Medulla oblongata (tissue), 1 donor: Measurements from ENCODE around the gene PSTK.

Experiments
- DNase-seq: peaks from one replicate; pipeline ENCODE4 v3.0.0-alpha.2; 2015; ENCODE audit errors: extremely low spot score

Gene PSTK

DNA sequence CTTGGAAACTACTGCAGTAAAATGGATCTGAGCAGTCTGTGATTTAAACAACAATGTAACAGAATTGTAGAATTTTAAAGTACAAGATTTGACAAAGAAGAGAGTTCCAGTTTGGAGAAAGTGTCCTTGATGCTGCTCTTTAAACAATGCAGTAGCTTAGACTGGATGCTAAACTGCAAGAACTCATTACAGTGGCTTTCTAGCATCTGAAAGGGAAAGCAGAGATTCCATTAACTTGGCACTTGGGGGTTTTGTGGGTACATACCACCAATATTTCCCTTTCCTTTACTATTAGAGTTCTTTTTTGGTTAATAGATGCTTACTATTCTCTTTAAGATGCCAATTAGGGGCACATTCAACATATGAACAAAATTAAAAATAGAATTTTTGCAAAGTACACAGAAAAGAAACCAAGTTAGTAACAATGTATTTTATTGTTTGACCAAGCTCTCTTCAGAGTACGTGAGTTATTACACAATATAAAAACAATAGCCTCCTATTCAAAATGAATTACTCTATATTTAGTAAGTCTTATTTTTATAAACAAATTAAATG is 11.9 kb downstream of the PSTK start:
- peak; percentile 48 for DNase-seq

DNA sequence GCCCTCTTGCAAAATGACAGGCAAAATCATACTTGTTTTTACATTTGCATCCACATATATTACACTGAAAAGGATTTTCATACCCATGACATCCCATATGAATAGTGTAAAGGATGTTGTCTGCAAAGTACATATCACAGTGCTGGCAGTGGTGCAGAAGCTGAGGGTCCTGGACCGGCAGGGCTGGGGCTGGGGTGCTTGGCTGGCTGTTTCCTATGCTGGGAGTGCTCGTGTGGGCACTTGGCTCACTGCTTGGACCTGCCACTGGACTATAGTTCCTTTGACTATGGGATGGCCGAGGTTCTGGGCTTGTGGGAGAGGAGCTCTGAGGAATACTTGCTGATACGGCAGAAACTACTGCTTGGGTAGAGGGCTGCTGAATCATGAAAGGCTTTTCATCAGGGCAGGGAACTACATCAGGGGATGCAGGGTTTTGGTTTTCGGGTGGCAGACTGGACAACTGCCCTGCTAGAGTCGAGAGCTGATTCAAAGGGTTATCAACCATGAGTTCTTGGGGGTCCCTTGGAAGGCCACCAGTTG is 13.7 kb downstream of the PSTK start:
- DNase-seq: no peak

DNA sequence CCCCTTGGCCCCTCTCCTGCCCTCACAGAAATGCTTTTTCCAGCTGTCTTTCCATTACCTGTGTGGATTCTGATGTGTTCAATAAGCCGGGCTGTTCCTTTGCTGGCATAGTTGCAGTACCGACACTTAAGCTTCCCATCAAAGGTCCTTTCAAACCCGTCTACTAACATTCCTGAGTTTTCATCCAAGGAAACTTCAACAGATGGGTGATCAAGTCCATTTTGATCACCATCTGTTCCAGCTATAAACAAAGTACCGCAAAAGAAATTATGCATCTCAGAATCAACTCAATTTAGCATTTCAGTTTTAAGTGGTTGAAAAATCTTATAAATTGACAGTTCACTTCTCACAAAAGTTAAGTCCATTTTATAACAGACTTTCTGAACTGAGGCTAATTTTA is 15.7 kb downstream of the PSTK start:
- no peak for DNase-seq

DNA sequence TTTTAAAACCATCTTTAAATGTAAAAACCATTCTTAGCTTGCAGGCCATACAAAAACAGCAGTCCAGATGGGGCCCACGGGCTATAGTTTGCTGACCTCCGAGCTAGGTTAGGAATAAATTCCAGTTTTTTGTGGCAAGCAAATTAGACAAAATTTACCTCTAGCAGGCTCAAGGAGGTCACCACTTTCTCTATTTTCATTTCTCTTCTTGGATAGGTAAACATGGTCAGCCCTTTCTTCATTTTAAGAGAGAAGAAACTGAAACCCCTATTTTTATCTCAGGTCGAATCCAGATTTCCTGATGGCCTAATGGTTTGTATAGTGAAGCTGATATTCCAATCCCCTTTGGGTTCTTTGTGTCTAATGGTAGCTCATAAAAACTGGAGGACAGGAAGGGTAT is 17.7 kb downstream of the PSTK start:
- DNase-seq: no peak

DNA sequence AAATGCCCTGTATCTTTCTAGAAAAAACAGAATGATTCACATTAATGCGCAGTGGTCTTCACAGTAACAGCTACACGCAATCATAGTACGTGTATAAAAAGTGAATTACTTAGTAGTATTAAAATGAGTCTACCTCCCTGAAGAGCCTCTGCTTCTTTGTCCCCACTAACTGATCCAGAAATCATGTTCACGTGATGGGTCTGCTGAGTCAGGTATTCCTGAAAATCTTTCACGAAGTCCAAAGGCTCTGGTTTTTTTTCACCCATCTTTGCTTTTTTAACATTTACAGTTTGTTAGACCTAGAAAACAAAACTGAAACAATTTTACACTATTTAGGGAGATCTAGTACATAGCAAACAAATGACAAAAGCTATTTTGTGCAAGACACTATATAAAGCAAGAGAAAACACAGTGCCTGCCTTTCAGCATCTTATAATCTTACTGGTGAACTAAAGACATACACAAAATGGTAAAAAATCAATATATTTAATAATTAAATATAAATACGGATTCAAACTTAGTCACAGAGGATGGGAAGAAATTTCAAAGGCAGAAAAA is 18.2 kb downstream of the PSTK start:
- DNase-seq: no peak

DNA sequence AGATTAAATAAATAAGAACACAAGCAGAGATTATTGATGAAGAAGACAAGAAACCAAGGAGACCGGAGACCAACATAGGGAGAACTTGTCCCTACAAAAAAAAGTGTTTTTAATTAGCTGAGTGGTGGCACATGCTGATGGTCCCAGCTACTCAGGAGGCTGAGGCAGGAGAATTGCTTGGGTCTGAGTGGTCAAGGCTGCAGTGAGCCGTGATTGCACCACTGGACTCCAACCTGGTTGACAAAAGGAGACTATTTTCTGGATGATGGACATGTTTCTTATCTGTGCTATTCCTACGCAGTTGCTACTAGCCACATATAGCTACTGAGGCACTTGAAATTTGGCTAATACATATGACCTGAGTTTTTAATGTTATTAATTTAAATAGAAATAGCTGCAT is 18.7 kb downstream of the PSTK start:
- no peak for DNase-seq

DNA sequence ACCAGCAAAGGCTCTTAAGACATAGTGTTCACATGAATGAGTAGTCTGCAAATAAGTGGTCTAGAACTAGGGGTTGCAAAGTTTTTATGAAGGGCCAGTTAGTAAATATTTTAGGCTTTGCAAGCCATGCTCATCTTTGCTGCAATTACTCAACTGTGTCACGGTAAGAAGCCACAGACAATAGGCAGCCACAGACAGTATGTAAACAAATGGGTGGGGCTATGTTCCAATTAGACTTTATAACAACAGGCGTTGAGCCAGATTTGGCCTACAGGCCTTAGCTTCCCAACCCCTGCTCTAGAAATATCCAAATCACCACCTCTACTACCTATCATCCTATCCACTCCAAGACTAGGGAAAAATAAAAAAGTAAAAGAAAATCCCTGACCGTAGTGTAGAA is 19.1 kb downstream of the PSTK start:
- no peak for DNase-seq

DNA sequence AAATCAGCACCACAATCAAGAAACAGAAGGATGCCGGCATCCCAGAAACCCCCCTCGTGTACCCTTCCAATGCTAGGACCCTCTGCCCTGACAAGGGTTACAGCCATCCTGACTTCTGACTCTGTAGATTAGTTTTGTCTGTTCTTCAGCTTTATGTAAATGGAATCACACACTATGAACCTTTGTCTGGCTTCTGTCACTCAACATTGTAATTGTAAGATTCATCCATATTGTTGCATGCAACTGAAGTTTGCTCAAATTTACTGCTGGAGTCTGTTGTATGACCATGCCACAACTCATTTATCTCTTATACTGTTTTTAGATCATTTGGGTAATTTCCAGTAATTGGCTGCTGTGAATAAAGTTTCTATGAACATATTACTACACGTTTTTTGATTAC is 20.0 kb downstream of the PSTK start:
- DNase-seq: no peak

DNA sequence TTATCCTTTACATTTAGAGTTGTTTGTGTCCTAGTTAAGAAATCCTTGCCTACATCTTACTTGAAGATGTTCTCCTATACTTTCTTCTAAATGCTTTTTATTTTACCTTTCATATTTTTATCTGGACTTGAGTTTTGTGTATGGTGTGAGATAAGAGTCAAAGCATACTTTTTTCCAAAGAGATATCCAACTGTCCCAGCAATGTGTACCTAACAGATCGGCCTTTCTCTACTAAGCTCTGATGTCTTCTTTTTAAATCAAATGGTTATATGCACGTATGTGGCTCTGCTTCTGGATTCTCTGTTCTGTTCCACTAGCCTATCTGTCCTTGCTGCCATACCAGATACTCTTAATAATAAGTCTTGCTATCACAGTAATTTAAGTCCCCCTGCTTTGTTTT is 21.2 kb downstream of the PSTK start:
- DNase-seq: no peak

DNA sequence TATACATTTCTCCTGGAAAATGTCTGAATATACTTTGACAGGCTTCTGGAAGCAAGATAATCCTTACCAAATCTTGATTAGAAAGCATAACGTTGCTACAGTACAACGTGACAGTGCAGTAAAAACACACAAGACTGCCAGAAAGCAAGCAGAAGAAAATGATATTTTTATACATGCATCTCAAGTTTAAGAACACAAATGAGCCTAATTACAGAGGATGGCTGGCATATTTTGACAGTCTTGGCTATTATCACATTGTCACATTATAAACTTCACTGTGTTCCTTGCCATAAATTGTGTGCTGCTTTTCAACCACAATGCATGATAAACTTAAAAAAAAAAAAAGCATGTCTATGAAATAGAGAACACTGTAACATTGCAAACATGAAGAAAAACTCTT is 24.1 kb downstream of the PSTK start:
- DNase-seq: no peak

DNA sequence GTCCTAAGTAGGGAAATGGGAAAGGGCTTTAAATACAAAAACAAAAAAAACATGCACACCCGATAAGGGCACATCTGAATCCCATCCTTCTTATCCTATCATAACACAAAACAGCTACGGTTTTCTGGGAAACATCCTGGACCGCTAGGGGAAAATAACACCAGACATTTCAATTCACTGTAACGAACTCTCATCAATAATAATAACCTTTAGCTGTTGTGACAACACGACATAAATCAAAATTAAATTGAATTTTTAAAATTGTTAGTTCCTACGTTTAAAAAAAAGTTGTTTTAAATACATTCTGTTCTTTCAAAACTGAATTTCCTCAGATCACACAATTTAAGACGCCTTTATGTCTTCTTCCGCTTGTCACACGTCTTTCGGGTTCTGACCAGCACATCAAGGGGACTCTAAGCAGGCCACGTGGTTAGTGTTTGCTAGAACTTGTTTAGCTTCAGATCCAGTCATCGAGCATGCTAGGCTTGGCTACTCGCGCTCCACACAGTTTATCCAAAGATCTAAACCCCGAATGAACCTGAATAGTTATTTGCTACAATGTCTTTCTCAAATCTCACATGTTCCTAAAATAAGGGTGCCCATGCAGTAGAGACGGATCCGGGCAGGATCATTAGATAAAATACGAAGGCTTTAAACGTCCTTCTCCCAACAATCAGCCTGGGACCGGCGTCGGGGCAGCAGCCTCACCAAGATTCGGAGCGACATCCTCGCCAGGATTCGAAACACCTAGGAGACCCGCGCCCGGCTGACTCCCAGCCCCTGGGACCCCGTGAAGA is 27.6 kb downstream of the PSTK start:
- DNase-seq: peak; percentile 81

DNA sequence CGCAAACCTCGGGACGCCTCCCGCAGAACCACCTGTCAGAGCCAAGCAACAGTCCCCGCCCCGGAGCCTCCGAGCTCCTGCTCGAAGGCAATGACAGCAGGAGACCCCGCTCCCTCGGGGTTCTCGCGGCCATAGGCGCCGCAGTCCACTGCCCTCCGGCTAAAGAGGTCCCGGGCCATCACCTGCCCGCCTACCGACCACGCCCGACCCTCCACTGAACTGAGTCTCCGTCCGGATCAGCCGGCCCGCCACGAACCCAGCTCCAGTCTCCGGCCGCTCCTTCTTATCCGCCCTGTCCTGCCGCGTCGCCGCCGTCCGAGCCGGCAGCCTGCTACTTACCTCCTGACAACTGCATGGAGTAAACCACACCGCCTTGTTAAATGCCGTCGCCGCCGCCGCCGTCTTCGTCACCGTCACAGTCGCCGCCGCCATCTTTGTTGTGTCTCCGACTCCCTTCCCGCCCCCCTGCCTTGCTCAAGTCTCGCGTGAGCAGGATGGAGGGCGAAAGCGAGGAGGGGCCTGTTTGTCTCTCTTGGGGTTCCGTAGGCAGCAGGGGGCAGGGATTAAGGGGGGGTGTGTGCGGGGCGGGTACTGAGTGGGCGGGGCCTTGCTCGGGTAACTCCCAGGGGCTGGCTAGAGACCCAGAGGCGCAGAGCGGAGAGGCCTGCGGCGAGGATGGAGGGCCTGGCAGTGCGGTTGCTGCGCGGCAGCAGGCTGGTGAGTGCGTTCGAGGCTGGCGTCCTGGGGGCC is 28.3 kb downstream of the PSTK start, which contains the start of the genes ACADSB and IKZF5:
Gene ACADSB (plus strand): TSS at position 652 of the 750 bp plus-strand sequence. CDS start 24 bp downstream, at position 676.
Gene IKZF5 (minus strand): TSS at position 441 of the 750 bp plus-strand sequence. CDS start 10,170 bp downstream, outside the sequence.
- peak; percentile 99 for DNase-seq

DNA sequence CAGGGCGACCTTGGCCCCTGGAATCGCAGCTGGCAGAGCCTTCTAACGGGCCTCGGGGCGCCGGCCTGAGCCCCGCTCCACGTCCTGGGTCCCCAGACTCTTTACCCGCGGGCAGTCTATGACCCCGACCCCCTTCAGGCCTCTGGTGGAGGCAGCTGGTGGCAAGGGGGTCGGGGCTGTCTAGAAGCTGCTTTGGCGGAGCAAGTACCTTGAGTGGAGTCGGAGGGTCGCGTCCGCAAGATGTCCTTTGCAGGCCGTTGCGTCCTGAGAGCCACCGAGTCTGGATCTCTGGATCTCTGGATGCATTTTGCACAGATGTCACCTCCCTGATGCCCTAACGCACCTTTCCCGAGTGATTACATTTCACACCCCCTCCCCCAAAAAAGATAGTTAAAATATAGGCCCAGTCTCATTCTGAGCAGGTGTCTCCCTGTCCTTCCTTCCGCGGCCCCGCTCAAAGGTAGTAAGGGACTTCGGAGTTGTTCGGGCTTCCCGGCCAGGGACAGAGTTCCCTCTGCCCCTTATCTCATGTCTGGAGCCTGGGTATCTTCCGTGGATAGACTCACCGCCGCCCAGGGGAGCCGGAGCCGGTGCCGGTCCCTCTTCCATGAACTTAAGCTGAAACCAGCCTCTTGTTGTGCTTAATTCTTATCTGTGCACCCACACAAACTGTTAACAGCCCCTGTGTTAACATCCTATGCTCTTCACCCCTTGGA is 29.1 kb downstream of the PSTK start:
- DNase-seq: no peak

DNA sequence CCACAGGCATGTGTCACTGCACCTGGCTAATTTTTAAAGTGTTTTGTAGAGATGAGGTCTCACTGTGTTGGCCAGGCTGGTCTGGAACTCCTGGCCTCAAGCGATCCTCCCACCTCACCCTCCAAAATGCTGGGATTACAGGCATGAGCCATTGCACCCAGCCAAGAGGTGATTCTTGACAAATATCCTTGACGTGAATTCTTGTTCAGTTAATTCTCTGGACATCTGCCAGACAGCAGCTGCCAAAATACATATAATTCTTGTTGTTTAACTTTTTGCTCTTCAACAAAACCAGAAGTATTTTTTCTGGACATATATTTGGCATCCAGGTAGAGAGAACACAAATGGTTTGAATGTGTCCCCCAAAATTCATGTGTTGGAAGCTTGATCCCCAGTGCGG is 31.8 kb downstream of the PSTK start:
- DNase-seq: no peak

DNA sequence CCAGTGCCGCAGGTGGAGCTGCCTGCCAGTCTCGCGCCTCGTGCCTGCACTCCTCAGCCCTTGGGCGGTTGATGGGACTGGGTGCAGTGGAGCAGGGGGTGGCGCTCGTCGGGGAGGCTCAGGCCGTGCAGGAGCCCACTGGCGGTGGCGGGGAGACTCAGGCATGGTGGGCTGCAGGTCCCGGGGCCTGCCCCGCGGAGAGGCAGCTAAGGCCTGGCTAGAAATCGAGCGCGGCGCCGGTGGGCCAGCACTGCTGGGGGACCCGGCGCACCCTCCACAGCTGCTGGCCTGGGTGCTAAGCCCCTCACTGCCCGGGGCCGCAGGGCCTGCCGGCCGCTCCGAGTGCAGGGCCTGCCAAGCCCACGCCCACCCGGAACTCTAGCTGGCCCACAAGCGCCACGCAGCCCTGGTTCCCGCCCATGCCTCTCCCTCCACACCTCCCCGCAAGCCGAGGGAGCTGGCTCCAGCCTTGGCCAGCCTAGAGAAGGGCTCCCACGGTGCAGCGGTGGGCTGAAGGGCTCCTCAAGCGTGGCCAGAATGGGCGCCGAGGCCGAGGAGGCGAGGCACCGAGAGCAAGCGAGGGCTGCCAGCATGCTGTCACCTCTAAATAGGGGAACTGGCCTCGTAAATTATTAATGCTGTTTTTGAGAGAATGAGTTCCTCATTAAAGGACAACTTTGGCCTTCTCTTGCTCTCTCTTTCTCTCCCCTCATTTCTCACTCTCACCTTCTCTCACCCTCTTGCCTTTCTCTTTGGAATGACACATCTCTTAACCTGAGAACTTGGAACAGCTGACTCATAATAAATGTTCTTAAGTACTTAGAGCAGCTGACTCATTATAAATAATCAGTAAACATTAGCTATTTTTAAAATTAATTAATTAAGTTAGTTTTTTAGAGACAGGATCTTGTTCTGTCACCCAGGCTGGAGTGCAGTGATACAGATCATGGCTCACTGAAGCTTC is 33.5 kb downstream of the PSTK start:
- DNase-seq: no peak

DNA sequence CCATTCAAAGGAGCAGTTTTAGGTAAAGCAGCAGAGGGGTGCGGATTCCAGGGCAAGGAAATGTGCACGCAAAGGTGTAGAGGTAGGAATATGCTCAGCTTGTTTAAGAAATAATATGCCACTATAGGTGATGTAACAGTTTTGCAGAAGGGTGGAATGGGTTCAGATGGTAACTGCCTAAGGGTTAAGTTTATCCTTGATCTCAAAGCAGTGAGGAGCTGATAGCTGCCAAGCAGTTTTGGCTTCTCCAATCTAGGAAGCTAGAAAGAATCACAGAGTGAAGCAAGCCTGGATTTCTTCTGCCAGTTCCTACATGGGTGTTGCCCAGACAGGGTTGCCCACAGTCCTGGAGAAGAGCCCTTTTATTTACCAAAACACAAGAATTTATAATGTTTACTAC is 34.6 kb downstream of the PSTK start:
- no peak for DNase-seq

DNA sequence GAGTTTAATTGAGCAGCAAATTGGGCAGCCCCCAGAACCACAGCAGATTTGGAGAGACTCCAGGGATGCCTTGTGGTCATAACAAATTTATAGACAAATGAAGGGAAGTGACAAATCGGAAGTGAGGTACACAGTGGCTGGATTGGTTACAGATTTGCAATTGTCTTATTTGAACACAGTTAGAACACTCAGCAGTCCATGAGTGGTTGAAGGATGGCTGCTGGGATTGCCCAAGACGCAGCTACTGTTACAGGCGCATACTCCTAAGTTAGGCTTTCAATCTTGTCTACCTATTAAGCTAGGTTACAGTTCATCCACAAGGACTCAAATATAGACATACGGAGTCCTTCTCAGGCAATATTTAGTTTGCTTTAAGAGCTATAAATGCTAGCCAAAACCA is 36.0 kb downstream of the PSTK start:
- no peak for DNase-seq

DNA sequence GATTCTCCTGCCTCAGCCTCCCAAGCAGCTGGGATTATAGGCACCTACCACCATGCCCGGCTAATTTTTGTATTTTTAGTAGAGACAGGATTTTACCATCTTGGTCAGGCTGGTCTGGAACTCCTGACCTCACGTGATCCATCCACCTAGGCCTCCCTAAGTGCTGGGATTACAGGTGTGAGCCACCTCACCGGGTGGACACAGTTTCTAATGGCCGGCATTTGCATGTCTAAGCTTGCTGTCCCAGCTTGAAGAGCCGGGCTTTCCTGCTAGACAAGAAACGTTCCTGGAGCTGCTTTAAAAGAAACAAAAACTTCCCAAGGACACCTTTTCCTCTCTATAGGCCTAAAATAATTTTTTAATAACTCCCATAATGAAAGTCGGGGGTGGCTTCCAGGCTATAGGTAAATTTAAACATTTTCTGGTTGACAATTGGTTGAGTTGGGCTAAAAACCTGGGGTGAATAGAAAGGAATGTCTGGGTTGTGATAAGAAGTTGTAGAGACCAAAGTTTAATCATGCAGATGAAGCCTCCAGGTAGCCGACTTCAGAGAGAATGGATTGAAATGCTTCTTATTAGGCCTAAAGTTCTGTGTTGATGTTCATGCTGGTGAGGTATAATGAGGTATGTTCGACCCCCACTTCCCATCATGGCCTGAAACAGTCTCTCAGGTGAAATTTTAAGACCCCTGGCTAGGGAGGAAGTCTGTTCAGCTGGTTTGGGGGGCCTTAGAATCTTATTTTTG is 37.4 kb downstream of the PSTK start:
- no peak for DNase-seq

DNA sequence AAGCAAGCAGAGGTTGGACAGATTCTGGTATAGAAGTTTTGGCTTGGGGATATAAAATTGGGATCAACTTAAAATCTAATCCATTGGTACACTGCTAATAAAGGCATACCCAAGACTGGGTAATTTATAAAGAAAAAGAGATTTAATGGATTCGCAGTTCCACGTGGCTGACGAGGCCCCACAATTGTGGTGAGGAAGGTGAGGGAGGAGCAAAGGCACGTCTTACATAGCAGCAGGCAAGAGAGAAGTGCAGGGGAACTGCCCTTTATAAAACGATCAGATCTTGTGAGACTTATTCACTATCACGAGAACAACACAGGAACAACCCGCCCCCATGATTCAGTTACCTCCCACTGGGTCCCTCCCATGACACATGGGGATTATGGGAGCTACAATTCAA is 38.3 kb downstream of the PSTK start:
- DNase-seq: no peak

DNA sequence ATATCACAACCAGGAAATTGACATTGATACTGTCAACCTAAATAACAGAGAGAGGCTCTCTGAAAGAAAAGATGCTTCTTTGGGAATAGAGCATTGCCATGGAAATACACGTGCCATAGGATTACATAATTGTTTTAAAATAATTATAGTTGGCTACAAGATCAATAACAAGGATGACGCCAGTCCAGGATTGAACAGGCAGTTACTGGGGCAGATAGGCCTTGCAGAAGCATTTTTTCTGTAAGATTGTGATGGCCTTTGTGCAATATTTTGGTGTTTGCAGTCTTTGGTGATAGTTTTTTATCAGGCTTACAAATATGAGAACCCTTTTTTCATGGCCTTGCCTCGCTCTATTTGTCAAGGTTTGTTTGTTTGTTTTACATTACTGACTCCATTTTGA is 39.1 kb downstream of the PSTK start:
- DNase-seq: no peak
